ENCODE results near the gene CNGB1. TPM values are rescaled to one million over a fixed set of nuclear protein-coding genes. Genes with fewer than 3 reads are reported as not detected.

The CNGB1 gene
- total RNA-seq, 1 donor from 2014 or later = not detected

- peaks cover 36% of the 10 kb centered on the region for H3K4me1 Mint-ChIP-seq (ENCODE audit: low read depth)
- no peak overlapping the region for H3K27ac Mint-ChIP-seq (ENCODE audit: unreplicated experiment)
- H3K36me3 Mint-ChIP-seq (ENCODE audit: low read depth) = peaks cover 9% of the 10 kb centered on the region
- TF ChIP-seq CTCF (IDR thresholded peaks at IDR 0.05) = no peak
- no peaks in the 10 kb centered on the region for H3K27me3 Mint-ChIP-seq (ENCODE audit: low read depth)
- H3K4me3 Mint-ChIP-seq (ENCODE audit: unreplicated experiment) = no peak overlapping the region
- DNase-seq (ENCODE audit: low spot score) = no peak
- H3K9me3 Mint-ChIP-seq (ENCODE audit: low read depth) = no peaks in the 10 kb centered on the region
These were observed 31.5 kb upstream of the CNGB1 start for GRCh38 chr16:58002416-58002800.

- no peaks in the 10 kb centered on the region for H3K27me3 Mint-ChIP-seq (ENCODE audit: low read depth)
- DNase-seq (ENCODE audit: low spot score) = no peak
- no peaks in the 10 kb centered on the region for H3K9me3 Mint-ChIP-seq (ENCODE audit: low read depth)
- peak overlapping the region; percentile 86 for H3K4me3 Mint-ChIP-seq (ENCODE audit: unreplicated experiment)
- no peak for TF ChIP-seq CTCF (IDR thresholded peaks at IDR 0.05)
- H3K36me3 Mint-ChIP-seq (ENCODE audit: low read depth) = peaks cover 6% of the 10 kb centered on the region
- no peak overlapping the region for H3K27ac Mint-ChIP-seq (ENCODE audit: unreplicated experiment)
- H3K4me1 Mint-ChIP-seq (ENCODE audit: low read depth) = peaks cover 36% of the 10 kb centered on the region
These were observed 31.0 kb upstream of the CNGB1 start for GRCh38 chr16:58001781-58002415.

- peak within 1 kb of the TSS; percentile 71 for H3K27ac Mint-ChIP-seq (ENCODE audit: unreplicated experiment)
- peaks cover 36% of the 10 kb centered on the region for H3K4me1 Mint-ChIP-seq (ENCODE audit: low read depth)
- H3K4me3 Mint-ChIP-seq (ENCODE audit: unreplicated experiment) = peak within 1 kb of the TSS; percentile 86
- no peaks in the 10 kb centered on the region for H3K27me3 Mint-ChIP-seq (ENCODE audit: low read depth)
- H3K36me3 Mint-ChIP-seq (ENCODE audit: low read depth) = peaks cover 7% of the 10 kb centered on the region
- no peak for DNase-seq (ENCODE audit: low spot score)
- no peaks in the 10 kb centered on the region for H3K9me3 Mint-ChIP-seq (ENCODE audit: low read depth)
- peak; percentile 86 for TF ChIP-seq CTCF (IDR thresholded peaks at IDR 0.05)
These were observed 30.1 kb upstream of the CNGB1 start, which contains the start of gene USB1 for GRCh38 chr16:58000706-58001676. Gene USB1 (plus strand): TSS chr16:58001407. CDS start chr16:58001484, 77 bp downstream.

- H3K27ac Mint-ChIP-seq (ENCODE audit: unreplicated experiment) = peak within 1 kb of the TSS; percentile 73
- H3K4me3 Mint-ChIP-seq (ENCODE audit: unreplicated experiment) = peak within 1 kb of the TSS; percentile 86
- peaks cover 34% of the 10 kb centered on the region for H3K4me1 Mint-ChIP-seq (ENCODE audit: low read depth)
- H3K27me3 Mint-ChIP-seq (ENCODE audit: low read depth) = no peaks in the 10 kb centered on the region
- H3K36me3 Mint-ChIP-seq (ENCODE audit: low read depth) = peaks cover 8% of the 10 kb centered on the region
- H3K9me3 Mint-ChIP-seq (ENCODE audit: low read depth) = no peaks in the 10 kb centered on the region
- no peak for TF ChIP-seq CTCF (IDR thresholded peaks at IDR 0.05)
- DNase-seq (ENCODE audit: low spot score) = no peak
These were observed 29.2 kb upstream of the CNGB1 start, which contains the start of gene ZNF319 for GRCh38 chr16:57999971-58000705. Gene ZNF319 (minus strand): TSS chr16:58000672. CDS start chr16:57998265, 2,407 bp downstream.

All from chondrocyte (in vitro differentiated cells).